Head of caudate nucleus (tissue), 42 donors: ENCODE measurements around the gene ATL1.
A peak's percentile ranks its signal among the peaks of the same experiment; 100 is the strongest.
"Not testable (repeated sequence)": the region's sequence is repeated elsewhere in the genome, so short reads cannot be mapped to it uniquely, and the experiment has no call there.

Source experiments
- DNase-seq, 42 donors: peaks; one replicate each; pipeline versions ENCODE4 v3.0.0 to v3.0.0-alpha.2; 2020 to 2021; ENCODE audit warnings: mixed read lengths in 7 of 42
- intact Hi-C: fragments of 100-400 bp; cut with DNase I; formaldehyde crosslinking; loops from one replicate; pipeline ENCODE4 v1.15.0; 2022

Gene ATL1

DNA sequence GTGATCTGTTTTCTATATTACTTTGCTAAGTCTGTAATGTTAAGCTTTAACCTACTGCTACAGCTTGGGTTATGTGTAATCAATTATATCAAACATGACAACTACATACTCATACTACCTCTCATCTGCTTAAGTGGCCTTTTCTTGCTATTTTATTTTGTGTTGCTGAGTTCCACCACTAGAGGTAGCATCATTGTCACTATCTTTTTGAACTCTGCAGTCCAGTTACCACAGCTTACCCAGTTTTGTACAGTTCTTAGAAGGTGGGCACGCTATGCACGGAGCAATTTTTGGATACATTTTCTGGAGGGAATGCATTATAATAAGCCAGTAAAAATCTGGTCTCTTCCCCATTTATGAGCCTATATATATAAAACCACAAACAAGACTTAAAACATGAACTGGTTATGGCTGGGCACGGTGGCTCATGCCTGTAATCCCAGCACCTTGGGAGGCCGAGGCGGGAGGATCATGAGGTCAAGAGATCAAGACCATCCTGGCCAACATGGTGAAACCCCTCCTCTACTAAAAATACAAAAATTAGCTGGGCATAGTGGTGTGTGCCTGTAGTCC lies 59.7 kb downstream of the ATL1 start:
- DNase-seq: peak in 2 of 42 donors; percentile 27 to 49
- intact Hi-C loops: loop anchor here (10.0 kb wide), 1 partner anchor 55 kb away; the partner anchor contains the start of gene ATL1

GRCh38 chr14:50620341-50620740 lies 60.4 kb downstream of the ATL1 start:
- DNase-seq: no peak
- intact Hi-C loops: no loop called here

DNA sequence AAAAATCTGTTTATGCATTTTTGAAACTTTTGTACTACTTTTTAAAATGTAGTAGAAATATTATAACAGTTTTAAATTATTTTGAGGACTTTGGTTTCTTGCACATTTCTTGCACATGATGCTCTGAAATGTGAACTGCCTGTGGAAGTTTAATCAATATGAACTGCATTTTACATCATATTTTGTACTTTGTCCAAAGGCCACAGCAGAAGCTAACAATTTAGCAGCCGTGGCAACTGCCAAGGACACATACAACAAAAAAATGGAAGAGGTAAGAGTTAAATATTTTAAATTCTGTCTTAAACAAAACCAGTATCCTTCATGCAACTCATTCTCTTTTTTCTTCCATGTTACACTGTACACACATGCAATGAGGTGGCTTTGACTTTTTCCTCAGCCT lies 63.0 kb downstream of the ATL1 start:
- no peak for DNase-seq
- intact Hi-C loops: no loop called here

DNA sequence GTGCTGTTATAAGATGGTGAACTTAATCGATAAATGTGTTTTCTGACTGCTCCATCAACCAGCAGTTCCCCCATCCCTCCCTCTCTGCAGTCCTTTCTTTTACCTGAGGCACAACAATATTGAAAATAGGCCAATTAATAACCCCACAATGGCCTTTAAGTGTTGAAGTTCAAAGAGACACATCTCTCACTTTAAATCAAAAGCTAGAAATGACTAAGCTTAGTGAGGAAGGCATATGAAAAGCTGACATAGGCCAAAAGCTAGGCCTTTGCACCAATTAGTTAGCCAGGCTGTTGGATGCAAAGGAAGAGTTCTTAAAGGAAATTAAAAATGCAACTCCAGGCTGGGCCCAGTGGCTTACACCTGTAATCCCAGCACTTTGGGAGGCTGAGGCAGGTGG lies 64.5 kb downstream of the ATL1 start:
- no peak for DNase-seq
- intact Hi-C loops: no loop called here

DNA sequence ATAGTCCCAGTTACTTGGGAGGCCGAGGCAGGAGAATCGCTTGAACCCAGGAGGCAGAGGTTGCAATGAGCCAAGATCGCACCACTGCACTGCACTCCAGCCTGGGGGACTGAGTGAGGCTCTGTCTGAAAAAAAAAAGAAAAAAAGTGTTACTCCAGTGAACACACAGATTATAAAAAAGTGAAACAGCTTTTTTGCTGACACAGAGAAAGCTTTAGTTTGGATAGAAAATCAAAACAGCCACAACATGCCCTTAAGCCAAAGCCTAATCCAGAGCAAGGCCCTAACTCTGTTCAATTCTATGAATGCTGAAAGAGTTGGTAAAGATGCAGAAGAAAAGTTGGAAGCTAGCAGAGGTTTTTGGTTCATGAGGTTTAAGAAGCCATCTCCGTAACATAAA lies 65.0 kb downstream of the ATL1 start:
- DNase-seq, intact Hi-C loops: not testable (repeated sequence)

GRCh38 chr14:50631408-50631821 lies 71.5 kb downstream of the ATL1 start:
- DNase-seq: no peak
- intact Hi-C loops: no loop called here

DNA sequence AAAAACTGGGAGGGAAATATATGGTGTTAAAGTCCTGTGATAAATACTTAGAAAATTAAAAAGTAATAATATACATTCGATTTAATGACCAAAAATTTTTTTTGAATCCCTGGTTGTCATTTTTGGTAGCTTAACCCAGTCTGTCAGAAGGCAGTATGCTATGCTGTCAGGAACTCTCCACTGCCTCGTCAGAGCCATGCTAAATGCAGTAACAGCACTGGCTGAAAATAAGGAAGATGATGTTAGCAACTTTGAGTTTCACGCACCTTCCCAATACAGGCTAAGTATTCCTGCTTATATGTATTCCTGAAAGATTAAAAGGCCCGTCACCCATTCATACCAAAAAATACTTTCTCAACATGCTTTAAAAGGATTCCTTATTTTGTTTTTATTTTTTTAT lies 74.0 kb downstream of the ATL1 start:
- peak in 2 of 42 donors; percentile 20 to 54 for DNase-seq
- intact Hi-C loops: no loop called here

DNA sequence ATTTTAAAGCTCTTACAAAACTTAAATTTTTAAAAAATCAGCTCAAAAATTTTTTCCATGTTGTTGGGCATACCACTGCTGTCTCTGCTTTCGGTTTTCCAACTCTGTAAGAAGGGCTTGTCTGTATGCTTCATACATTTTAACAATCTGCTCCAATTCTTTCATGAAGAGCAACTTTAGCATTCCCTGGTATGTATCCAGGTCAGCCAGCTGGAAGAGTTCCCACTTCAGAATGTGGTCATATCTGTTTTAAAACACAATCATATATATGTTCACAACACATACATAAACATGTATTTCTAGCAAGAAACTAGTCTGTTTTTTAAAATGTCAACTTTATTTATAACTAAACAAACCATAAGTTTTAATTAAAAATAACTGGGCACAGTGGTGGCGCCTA lies 75.2 kb downstream of the ATL1 start:
- DNase-seq: no peak
- intact Hi-C loops: no loop called here

- intact Hi-C loops: no loop called here
- DNase-seq: no peak
Measured at GRCh38 chr14:50647282-50647681, 87.3 kb downstream of the ATL1 start.

DNA sequence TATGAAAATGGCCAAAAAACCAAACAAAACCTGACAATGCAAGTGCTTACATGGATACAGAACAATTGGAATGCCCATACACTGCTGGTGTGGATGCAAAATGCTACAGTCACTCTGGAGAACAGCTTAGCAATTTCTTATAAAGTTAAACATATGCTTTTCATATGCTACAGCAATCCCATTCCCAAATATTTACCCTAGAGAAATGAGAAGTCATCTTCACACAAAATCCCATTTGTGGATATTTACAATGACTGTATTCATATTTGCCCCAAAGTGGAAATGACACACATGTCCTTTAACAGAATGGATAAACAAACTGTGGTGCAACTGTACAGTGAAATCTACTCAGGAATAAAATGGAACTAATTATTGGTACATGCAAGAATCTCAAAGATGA lies 87.8 kb downstream of the ATL1 start:
- intact Hi-C loops: no loop called here
- DNase-seq: no peak

DNA sequence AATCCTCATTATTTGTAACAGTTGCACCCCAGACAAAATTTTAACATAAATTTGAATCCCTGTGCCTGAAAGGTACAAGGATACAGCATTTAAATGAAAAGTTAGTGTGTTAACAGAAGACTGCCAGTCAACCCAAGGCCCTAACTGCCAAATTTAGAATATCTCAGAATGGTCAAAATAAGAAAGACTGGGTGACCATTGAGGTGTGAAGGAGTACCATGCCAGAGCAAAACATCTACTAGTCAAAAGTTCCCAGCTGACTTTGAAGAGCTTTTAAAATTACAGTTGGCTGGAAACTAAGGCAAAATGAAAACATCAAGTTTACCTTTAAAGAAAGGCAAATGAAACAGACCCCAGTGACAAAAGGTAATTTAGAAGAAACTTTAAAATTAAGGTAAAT lies 89.7 kb downstream of the ATL1 start:
- intact Hi-C loops: no loop called here
- no peak for DNase-seq

DNA sequence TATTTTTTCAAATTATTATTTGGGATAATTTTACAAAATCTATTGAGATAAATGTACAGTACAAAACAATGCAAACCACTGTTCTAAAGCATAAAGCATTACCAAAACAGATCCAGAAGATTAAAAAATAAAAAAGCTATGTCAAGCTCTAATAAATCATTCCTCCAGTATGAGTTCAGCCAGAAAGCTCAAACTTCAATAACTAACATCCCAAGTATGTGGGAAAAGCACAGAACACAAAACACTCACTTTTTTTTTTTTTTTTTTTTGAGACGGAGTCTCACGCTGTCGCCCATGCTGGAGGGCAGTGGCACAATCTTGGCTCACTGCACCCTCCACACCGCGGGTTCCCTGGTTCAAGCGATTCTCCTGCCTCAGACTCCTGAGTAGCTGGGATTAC lies 96.8 kb downstream of the ATL1 start:
- no peak for DNase-seq
- intact Hi-C loops: no loop called here

DNA sequence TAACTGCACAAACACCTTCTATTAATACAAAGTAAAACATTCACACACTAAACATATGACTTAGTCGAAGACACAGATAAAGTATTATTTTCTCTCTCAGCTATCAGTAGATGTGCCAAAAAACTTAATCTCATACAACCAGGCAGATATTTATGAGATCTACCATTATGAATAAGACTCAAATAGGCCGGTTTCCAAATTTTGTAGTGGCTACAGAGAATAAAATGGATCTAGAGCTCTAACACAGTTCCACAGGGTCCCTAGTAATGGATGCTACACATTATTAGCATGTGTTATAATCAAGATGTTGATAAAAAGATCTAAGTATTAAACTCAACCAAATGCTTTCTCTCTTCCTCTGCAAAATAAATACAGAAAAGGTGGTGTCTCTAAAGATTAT lies 97.8 kb downstream of the ATL1 start:
- no peak for DNase-seq
- intact Hi-C loops: no loop called here

- intact Hi-C loops: no loop called here
- DNase-seq: no peak
Measured at GRCh38 chr14:50658203-50658602, 98.3 kb downstream of the ATL1 start.

GRCh38 chr14:50659327-50659974 lies 99.5 kb downstream of the ATL1 start:
- no peak for DNase-seq
- intact Hi-C loops: no loop called here

GRCh38 chr14:50664579-50664978 lies 104.6 kb downstream of the ATL1 start:
- intact Hi-C loops: loop anchor here (10.0 kb wide), 1 partner anchor 60 kb away; no protein-coding TSS in a partner anchor
- not testable (repeated sequence) for DNase-seq

- DNase-seq: not testable (repeated sequence)
- intact Hi-C loops: loop anchor here (10.0 kb wide), 1 partner anchor 60 kb away; no protein-coding TSS in a partner anchor
Measured at GRCh38 chr14:50665300-50665699, 105.4 kb downstream of the ATL1 start.

DNA sequence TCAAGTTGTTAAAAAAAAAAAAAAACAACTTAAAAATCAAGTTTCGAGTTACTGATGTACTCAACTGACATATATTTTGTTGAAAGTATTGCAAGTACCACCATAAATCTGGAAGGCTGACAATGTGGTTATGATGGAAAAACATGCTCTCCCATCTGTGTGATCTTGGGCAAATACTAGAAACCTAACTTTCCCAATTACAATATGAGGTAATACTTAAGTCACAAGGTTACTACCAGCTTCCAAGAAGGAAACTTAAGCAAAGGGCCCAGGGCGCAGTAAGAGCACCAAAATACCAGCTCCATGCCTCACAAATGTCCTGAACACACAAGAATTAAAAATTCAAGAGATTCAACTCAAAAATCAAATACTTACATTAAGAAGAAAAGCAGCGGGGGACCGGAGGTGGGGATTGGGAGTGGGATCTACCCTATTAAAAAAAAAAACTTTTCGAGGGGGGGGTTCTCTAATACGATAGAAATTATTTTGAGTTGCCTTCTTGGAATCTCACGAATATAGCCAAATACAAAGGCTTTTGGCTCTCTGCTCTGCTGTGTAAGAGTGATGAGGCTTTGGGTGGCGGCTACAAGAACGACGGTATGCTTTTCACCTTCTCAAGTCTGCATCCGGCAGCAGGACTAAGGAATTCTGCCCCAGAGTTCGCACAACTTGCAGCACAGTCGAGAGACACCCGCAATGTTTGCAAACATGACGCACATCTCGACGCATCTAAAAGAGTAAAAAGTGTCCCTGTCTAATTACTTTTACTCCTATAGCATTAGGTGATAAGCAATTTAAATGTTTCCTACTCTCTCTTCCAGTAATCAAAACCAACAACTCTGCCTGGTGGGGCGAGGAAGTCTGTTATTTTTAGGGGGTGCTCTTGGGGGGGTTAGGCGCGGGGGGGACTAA lies 107.1 kb downstream of the ATL1 start:
- peak in 22 of 42 donors; percentile 8 to 60 (median 34) for DNase-seq
- intact Hi-C loops: loop anchor here (10.0 kb wide), 1 partner anchor 62 kb away; no protein-coding TSS in a partner anchor

DNA sequence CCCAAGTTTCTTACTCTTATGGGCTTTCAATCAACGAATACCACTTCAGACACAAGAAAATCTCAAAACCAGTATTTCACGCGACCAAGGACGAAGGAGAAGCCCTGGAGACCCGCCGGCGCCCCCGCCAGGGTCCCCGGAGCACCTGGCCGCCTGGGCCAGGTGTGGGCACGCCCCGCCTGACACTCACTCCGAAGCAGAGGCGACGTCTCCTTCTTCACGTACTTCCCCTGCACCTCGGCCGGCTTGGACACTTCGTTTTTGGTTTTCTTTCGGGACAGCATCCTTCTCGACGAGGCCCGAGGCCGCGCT lies 107.7 kb downstream of the ATL1 start:
- peak in 5 of 42 donors; percentile 8 to 24 (median 20) for DNase-seq
- intact Hi-C loops: loop anchor here (10.0 kb wide), 1 partner anchor 63 kb away; no protein-coding TSS in a partner anchor
